Measurements from ENCODE around the gene BAHCC1.

Gene BAHCC1

GRCh38 chr17:81370294-81370693, 25.0 kb upstream of the BAHCC1 start:
- no peak for DNase-seq (ENCODE audit: insufficient read length)
- no peak for TF ChIP-seq POLR2AphosphoS5 (IDR thresholded peaks at IDR 0.05; ENCODE audit: low read depth, low read length)
- TF ChIP-seq TAF1 (IDR thresholded peaks at IDR 0.05; ENCODE audit: borderline replicate concordance, low read depth, low read length), result no peak
- TF ChIP-seq POLR2A (IDR thresholded peaks at IDR 0.05; ENCODE audit: low read depth, low read length), result no peak
- FAIRE-seq, result no peak

DNA sequence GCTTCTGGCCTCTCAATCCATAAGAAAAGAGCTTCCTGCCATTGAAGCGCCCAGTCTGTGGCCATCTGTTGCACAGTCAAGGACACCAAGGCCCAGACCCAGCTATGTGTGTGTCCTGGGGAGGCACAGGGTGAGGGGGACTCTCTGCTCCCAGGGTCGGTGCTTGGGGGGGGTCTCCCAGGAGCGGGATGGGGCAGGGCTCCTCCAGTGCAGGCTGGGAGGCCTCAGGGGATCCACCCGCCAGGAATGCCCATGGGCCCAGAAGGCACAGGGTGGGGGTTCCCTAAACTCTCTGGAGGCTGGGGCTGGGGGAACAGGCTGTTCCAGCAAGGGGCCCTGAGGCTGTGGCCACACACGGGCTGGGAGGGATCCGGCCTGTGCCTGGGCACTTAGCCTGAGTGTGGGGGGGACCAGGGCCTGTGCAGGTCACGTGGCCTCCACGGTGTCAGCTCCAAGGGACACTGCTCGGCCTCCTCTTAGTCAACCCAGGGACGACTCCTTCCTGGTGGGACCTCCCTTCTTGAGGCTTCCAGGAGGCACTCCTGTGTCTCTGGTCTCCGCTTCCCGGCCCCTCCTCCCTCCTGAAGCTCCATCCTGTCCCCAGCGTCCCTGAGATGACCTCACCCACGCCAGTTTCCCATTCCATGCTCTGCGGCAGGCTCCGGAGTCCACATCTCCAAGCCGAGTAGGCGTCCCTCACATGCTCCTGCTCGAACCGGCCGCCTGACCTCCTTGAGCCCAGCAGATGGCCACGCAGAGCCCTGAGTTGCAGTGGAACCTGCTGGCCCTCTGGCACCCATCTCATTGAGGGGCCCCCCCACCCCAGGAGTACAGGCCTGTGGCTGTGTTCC, 23.1 kb upstream of the BAHCC1 start:
- no peak for FAIRE-seq
- no peak for DNase-seq (ENCODE audit: insufficient read length)
- TF ChIP-seq POLR2AphosphoS5 (IDR thresholded peaks at IDR 0.05; ENCODE audit: low read depth, low read length), result no peak
- TF ChIP-seq POLR2A (IDR thresholded peaks at IDR 0.05; ENCODE audit: low read depth, low read length), result no peak
- no peak for TF ChIP-seq TAF1 (IDR thresholded peaks at IDR 0.05; ENCODE audit: borderline replicate concordance, low read depth, low read length)

GRCh38 chr17:81373536-81374160, 21.6 kb upstream of the BAHCC1 start:
- FAIRE-seq, result no peak
- DNase-seq (ENCODE audit: insufficient read length), result no peak
- TF ChIP-seq POLR2A (IDR thresholded peaks at IDR 0.05; ENCODE audit: low read depth, low read length), result no peak
- TF ChIP-seq POLR2AphosphoS5 (IDR thresholded peaks at IDR 0.05; ENCODE audit: low read depth, low read length), result no peak
- TF ChIP-seq TAF1 (IDR thresholded peaks at IDR 0.05; ENCODE audit: borderline replicate concordance, low read depth, low read length), result no peak

DNA sequence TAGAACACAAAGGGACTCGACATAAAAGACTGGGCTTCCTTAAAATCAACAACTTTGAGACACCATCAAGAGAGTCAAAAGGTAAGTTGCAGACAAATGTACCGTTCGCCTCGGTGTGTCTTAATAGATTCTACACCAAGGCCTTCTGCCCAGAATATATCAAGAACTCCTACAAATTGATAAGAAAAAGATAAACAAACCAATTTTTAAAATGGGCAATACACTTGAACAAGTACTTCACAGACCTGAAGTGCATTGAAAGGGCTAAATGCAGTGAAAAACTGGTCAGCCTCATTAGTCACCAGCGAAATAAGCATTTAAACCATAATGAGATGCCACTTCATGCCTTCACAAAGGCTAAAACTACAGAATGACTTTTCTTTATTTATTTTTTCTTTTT, 20.4 kb upstream of the BAHCC1 start:
- no peak for DNase-seq (ENCODE audit: insufficient read length)
- no peak for FAIRE-seq
- no peak for TF ChIP-seq POLR2AphosphoS5 (IDR thresholded peaks at IDR 0.05; ENCODE audit: low read depth, low read length)

- TF ChIP-seq POLR2AphosphoS5 (IDR thresholded peaks at IDR 0.05; ENCODE audit: low read depth, low read length) (no peak), TAF1 (IDR thresholded peaks at IDR 0.05; ENCODE audit: borderline replicate concordance, low read depth, low read length) (no peak), POLR2A (IDR thresholded peaks at IDR 0.05; ENCODE audit: low read depth, low read length) (no peak)
- DNase-seq (ENCODE audit: insufficient read length) (no peak), FAIRE-seq (no peak)
Observed at GRCh38 chr17:81376946-81377714, 18.1 kb upstream of the BAHCC1 start.

GRCh38 chr17:81378941-81379511, 16.2 kb upstream of the BAHCC1 start:
- no peak for TF ChIP-seq POLR2A (IDR thresholded peaks at IDR 0.05; ENCODE audit: low read depth, low read length)
- TF ChIP-seq POLR2AphosphoS5 (IDR thresholded peaks at IDR 0.05; ENCODE audit: low read depth, low read length), result no peak
- no peak for TF ChIP-seq TAF1 (IDR thresholded peaks at IDR 0.05; ENCODE audit: borderline replicate concordance, low read depth, low read length)
- DNase-seq (ENCODE audit: insufficient read length) (no peak), FAIRE-seq (no peak)

DNA sequence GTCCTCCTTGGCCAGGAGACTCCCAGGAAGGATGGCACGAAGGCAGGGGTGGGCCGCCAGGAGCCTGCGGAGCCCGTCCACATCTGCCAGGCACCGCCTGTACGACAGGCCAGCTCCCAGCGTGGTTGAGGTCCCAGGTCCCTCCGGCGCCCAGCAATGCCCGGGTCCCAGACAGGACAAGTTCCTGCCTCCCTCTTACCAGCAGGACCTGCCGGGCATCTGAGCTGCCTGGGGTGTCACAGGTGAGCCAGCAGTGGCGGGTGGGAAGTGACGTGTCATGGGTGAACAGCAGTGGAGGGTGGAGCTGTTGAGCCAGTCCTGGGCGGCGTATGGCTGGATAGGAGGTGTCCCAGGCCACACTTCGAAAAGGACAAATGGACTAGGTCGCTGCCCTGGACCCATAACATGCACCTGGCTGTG, 15.7 kb upstream of the BAHCC1 start:
- DNase-seq (ENCODE audit: insufficient read length) (no peak), FAIRE-seq (no peak)

DNA sequence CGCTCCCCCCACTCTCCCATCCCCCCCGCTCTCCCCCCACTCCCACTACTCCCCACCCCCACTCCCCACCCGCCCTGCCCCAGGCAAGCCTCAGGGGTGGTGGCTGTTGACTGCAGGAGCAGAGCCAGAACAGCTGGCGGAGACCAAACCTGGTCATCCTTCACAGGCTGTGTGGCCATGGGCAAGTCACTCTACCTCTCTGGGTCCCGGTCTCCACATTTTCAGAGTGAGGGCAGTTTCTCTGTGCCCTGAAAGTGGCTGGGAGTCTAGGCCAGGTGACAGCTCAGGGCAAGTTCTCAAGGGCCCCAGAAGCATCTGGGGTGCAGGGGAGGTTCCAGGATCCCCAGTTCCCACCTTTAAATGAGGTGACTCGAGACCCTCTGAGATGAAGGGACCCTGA, 15.1 kb upstream of the BAHCC1 start:
- no peak for DNase-seq (ENCODE audit: insufficient read length)
- FAIRE-seq, result no peak
- TF ChIP-seq POLR2AphosphoS5 (IDR thresholded peaks at IDR 0.05; ENCODE audit: low read depth, low read length), result no peak
- TF ChIP-seq TAF1 (IDR thresholded peaks at IDR 0.05; ENCODE audit: borderline replicate concordance, low read depth, low read length), result no peak
- no peak for TF ChIP-seq POLR2A (IDR thresholded peaks at IDR 0.05; ENCODE audit: low read depth, low read length)

More for the DNA sequence above, 15.7 kb upstream of the BAHCC1 start:
- no peak for TF ChIP-seq POLR2A (IDR thresholded peaks at IDR 0.05; ENCODE audit: low read depth, low read length)

GRCh38 chr17:81380666-81381518, 14.4 kb upstream of the BAHCC1 start:
- no peak for TF ChIP-seq POLR2A (IDR thresholded peaks at IDR 0.05; ENCODE audit: low read depth, low read length)
- no peak for TF ChIP-seq TAF1 (IDR thresholded peaks at IDR 0.05; ENCODE audit: borderline replicate concordance, low read depth, low read length)
- TF ChIP-seq POLR2AphosphoS5 (IDR thresholded peaks at IDR 0.05; ENCODE audit: low read depth, low read length), result no peak
- no peak for FAIRE-seq
- DNase-seq (ENCODE audit: insufficient read length), result no peak

DNA sequence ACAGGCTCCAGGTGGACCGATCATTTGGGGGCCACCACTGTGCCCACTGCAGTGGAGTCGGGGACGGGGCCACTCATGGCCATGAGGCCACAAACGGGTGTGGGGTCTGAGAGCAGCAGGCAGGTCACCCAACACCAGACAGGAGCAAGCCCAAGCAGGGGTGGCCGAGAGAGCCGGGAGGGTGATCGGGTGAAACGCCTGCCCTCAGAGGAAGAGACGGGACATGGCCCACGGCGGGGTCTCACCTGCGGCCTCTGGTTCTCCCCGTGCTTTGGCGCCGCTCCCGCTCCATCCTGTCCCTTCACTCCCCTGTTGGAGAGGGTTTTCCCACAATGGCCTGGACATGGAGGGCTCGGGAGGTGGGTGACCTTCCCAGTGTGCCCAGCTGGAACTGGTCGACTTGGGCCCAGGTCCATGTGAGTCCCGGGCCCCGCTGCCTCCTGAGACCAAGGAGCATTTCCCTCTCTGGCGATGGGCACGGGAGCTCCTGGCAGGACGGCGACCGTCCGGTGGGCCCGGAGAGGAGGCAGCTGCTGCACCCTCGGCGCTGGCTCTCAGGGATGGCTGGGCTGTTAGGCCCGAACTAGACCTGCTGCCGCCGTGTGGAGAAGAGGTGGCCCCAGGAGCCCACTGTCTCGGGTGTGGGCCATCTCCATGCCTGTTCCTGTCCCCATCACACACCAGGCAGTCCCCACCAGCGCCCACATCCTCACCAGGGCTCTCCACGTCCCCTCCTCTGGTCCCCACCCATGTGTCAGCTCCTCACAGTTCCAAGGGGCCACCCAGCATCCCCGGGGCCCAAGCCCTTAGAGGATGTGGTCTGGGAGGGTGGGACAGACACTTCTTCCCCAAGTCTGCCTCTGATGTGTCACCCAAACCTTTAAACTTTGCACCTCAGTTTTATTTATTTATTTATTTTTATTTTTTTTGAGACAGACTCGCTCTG, 13.4 kb upstream of the BAHCC1 start:
- TF ChIP-seq POLR2A (IDR thresholded peaks at IDR 0.05; ENCODE audit: low read depth, low read length) (no peak), TAF1 (IDR thresholded peaks at IDR 0.05; ENCODE audit: borderline replicate concordance, low read depth, low read length) (no peak), POLR2AphosphoS5 (IDR thresholded peaks at IDR 0.05; ENCODE audit: low read depth, low read length) (no peak)
- no peak for FAIRE-seq

More for the DNA sequence above, 13.4 kb upstream of the BAHCC1 start:
- no peak for DNase-seq (ENCODE audit: insufficient read length)

All from GM12892 (cell line).